Stimulated activated naive CD4-positive, alpha-beta T cell treated with Interleukin-2 at 50 U/mL for 16 hours (primary cell): ENCODE data around the gene TMEM232.
"Not testable (repeated sequence)": the region's sequence is repeated elsewhere in the genome, so short reads cannot be mapped to it uniquely, and the experiment has no call there.

Experiments used
- DNase-seq: peaks from one replicate; lab custom pipeline; 2025; lab: John Stamatoyannopoulos, UW

TMEM232 gene

DNA sequence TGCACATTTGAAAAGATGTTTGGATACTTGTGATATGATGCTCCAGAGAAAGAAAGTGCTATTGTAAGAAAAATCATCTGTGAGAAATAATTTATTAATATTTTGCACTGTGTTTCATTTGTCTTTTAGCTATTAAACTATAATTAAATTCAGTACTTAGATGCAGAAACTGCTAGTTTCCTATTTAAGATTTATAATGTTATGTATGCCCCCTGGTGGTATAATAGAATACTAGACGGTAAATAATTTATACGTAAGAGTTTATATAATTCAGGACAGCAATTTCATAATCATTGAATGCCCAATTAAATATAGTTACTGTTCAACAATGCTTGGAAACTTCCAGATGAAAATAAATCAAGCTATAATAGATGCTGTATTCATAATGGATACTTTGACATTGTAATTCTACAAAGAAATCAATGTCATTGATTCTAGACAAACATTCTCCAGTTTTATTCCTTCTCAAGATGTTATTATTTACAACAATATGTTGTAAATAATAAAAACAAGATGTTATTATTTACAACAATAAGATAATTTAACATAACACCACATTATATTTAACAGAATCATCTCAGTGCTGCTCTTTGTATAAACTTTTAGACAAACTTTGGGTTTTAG lies 101.0 kb downstream of the TMEM232 start:
- no peak for DNase-seq

- no peak for DNase-seq
These were observed 102.6 kb downstream of the TMEM232 start for GRCh38 chr5:110623874-110624273.

DNA sequence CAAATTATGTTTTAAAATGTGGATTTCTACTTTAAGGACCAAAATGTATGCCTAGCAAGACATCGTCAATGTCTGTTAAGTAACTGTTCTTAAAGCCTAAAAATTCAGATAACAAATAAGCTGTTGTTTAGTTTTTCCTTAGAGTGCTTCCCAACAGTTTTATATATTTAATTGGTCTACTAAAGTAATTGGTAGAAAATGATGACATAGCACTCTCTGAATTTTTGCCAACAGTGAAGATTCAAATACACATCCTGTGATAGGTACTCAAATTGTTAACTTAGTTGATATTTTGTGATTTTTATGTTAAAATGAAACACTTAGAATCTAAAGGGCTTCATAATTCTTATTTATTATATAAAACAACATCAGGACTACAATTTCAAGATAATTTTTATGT lies 107.5 kb downstream of the TMEM232 start:
- DNase-seq, result no peak

- no peak for DNase-seq
These were observed 110.5 kb downstream of the TMEM232 start for GRCh38 chr5:110616009-110616408.

- DNase-seq, result no peak
These were observed 113.7 kb downstream of the TMEM232 start for GRCh38 chr5:110612794-110613247.

GRCh38 chr5:110611817-110612216 lies 114.7 kb downstream of the TMEM232 start:
- no peak for DNase-seq

DNA sequence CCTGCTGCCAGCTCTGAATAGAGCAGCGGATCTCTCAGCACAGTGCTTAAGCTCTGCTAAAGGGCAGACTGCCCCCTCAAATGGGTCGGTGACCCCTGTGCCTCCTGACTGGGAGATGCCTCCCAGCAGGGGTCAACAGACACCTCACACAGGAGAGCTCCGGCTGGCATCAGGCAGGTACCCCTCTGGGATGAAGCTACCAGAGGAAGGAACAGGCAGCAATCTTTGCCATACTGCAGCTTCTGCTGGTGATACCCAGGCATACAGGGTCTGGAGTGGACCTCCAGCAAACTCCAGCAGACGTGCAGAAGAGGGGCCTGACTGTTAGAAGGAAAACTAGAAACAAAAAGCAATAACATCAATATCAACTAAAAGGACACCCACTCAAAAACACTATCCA lies 131.6 kb downstream of the TMEM232 start:
- no peak for DNase-seq

GRCh38 chr5:110590187-110590586 lies 136.3 kb downstream of the TMEM232 start:
- DNase-seq, result no peak

- DNase-seq, result no peak
These were observed 138.0 kb downstream of the TMEM232 start for GRCh38 chr5:110588286-110588980.

GRCh38 chr5:110580625-110581024 lies 145.8 kb downstream of the TMEM232 start:
- no peak for DNase-seq

DNA sequence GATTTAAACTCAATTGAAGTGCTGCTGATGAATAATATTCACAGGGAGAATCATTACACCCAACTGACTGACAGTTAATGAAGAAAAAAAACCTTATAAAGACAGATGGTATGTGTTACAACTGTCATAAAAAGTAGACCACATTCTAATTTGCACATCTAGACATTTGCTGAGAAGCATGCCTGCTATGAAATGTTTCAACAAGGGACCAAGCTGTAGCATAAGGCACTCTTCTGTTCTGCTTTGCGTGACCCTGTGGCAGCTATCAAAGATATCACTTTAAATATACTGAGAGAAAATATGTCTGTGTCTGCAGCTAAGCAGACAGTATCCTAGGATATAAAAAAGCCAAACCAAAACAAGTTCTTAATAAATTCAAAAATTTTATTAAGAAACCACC lies 153.7 kb downstream of the TMEM232 start:
- DNase-seq, result no peak

GRCh38 chr5:110562191-110562590 lies 164.3 kb downstream of the TMEM232 start:
- no peak for DNase-seq

DNA sequence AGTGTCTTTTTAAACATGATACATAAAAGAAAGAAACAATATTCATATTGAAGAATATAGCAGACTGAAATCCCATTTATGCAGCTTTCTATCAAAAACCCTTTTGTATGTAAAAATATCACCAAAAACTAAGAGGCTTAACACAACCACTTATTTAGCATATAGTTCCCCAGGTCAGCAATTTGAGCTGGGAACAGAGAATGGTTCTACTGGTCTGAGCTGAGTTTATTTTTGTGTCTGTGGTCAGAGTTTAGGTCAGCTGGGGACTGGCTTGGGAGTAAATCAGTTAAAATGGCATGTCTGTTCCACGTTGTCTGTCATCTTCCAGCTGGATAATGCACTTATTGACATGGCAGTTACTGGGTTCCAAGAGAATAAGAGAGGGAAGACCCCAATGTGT lies 165.0 kb downstream of the TMEM232 start:
- no peak for DNase-seq

- DNase-seq, result no peak
These were observed 177.2 kb downstream of the TMEM232 start for GRCh38 chr5:110549301-110549700.

GRCh38 chr5:110548171-110548570 lies 178.3 kb downstream of the TMEM232 start:
- DNase-seq, result no peak

DNA sequence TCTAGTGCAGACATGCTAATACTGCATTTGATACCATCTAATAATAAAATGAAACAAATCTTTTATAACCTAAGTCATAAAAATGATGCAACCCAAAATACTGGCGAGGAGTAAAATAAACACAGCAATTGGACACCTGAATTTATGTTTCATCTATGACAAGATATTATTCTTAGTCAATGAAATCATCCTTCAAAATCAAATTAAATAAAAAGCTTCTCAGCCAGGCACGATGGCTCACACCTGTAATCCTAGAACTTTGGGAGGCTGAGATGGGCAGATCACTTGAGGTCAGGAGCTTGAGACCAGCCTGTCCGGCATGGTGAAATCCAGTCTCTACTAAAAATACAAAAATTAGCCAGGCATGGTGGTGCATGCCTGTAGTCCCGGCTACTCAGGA lies 179.0 kb downstream of the TMEM232 start:
- DNase-seq, result no peak

GRCh38 chr5:110545716-110546115 lies 180.8 kb downstream of the TMEM232 start:
- no peak for DNase-seq

- DNase-seq, result no peak
These were observed 181.9 kb downstream of the TMEM232 start for GRCh38 chr5:110544603-110545002.

- DNase-seq, result no peak
These were observed 183.5 kb downstream of the TMEM232 start for GRCh38 chr5:110542949-110543348.

- no peak for DNase-seq
These were observed 190.1 kb downstream of the TMEM232 start for GRCh38 chr5:110536120-110537115.

- not testable (repeated sequence) for DNase-seq
These were observed 191.3 kb downstream of the TMEM232 start for GRCh38 chr5:110535146-110535545.

- no peak for DNase-seq
These were observed 200.7 kb downstream of the TMEM232 start for GRCh38 chr5:110525762-110526161.

DNA sequence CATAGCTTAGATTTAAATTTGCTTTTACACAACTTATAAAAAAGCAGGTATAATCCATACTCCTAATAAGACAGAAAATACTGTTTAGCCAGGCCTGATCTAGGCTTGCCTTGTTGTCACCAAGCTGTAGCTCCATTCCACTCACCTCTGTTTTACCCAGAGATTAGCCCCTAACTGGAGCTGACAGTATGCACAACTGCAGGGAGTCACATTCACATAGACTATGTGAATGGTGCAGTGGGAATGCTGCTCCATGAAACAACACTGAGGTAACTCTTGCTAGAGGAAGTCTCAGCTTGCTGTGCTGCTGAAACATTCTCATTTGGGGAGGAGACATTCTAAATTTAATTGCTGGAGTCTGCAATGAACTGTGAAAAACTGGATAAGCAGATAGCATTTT lies 209.1 kb downstream of the TMEM232 start:
- no peak for DNase-seq
